HepG2 (cell line): ENCODE measurements around the gene DLAT. TPM values are rescaled to one million over a fixed set of nuclear protein-coding genes. Genes with fewer than 3 reads are reported as not detected.

Experiments
- ATAC-seq: fragments of 200-7000 bp; cut with Tn5 transposase; 3 replicates; pipeline ENCODE4 v1.9.1; 2020; ENCODE audit warnings: mild to moderate bottlenecking, moderate library complexity
- BruUV-seq: library from RNA; stranded (reverse); fragments of 400-500 nt; replicated peaks from 2 replicates; lab custom pipeline; 2021; lab: Mats Ljungman, UMichigan
- CTCF ChIA-PET: fragments of 300-600 bp; formaldehyde crosslinking; extraction: SDS; loops from one replicate; lab custom pipeline; 2021; ENCODE audit warnings: low total read pairs, inconsistent platforms, low intra/inter-chr PET ratio; lab: Yijun Ruan, JAX
- POLR2A ChIA-PET: fragments of 350-600 bp; sonication (Branson Sonifier 250); formaldehyde crosslinking; loops from one replicate; lab custom pipeline; 2020; ENCODE audit warnings: antibody characterized with exemption, inconsistent platforms; lab: Yijun Ruan, JAX
- DNase-seq: peaks from one replicate; pipeline ENCODE4 v3.0.0-alpha.2; 2015; ENCODE audit warnings: low spot score
- FAIRE-seq: peaks from 3 replicates; lab custom pipeline; 2011; peaks lifted over from hg19 to GRCh38; lab: Jason Lieb, UNC
- H2AFZ ChIP-seq: one replicate; pipeline ENCODE4 v1.6.1; 2011; ENCODE audit warnings: low read length, inconsistent platforms
- H3K27ac ChIP-seq: fragments of 300-600 bp; 3 replicates; pipeline ENCODE4 v1.8.0; 2011; ENCODE audit warnings: mixed run types, mild to moderate bottlenecking, mixed read lengths, low read length, inconsistent platforms; ENCODE audit not compliant: insufficient read depth; ENCODE audit errors: extremely low read length
- H3K27me3 ChIP-seq, 2 experiments: fragments of 200-600 bp in 1 of 2; 2 replicates in 1 of 2; 3 replicates in 1 of 2; pipeline versions ENCODE4 v1.6.0 to v1.8.0; 2011; ENCODE audit warnings: low read length in 2 of 2, mild to moderate bottlenecking in 2 of 2, moderate library complexity in 2 of 2, inconsistent platforms in 1 of 2; ENCODE audit not compliant: insufficient read depth in 2 of 2, control insufficient read depth in 1 of 2
- H3K36me3 ChIP-seq, 2 experiments: fragments of 200-600 bp in 1 of 2; replicated peaks in 1 of 2; 2 replicates in 1 of 2; 3 replicates in 1 of 2; pipeline versions ENCODE4 v1.5.1 to v1.8.0; 2011; ENCODE audit warnings: low read length in 2 of 2, inconsistent platforms in 1 of 2; ENCODE audit not compliant: insufficient read depth in 2 of 2, control insufficient read depth in 1 of 2
- H3K4me1 ChIP-seq: 2 replicates; pipeline ENCODE4 v1.5.1; 2012; ENCODE audit warnings: low read length, inconsistent platforms; ENCODE audit not compliant: insufficient read depth
- H3K4me2 ChIP-seq: 2 replicates; pipeline ENCODE4 v1.6.0; 2011; ENCODE audit warnings: low read depth, low read length, inconsistent platforms
- H3K4me3 ChIP-seq, 3 experiments: fragments of 200-600 bp in 1 of 3; sonication (generic), shearing (Covaris generic) in 1 of 3; replicated peaks in 1 of 3; 2 replicates each; pipeline ENCODE4 v1.5.1; 2011 to 2016; ENCODE audit warnings: low read length in 3 of 3, inconsistent platforms in 2 of 3, low read depth in 2 of 3, mild to moderate bottlenecking in 2 of 3, control low read depth in 1 of 3, mixed read lengths in 1 of 3; ENCODE audit not compliant: insufficient read depth in 1 of 3
- H3K79me2 ChIP-seq: one replicate; pipeline ENCODE4 v1.6.1; 2011; ENCODE audit warnings: low read length, inconsistent platforms; ENCODE audit not compliant: insufficient read depth
- H3K9ac ChIP-seq: 2 replicates; pipeline ENCODE4 v1.6.0; 2011; ENCODE audit warnings: mild to moderate bottlenecking, low read depth, low read length, inconsistent platforms; ENCODE audit not compliant: insufficient read depth
- H3K9me3 ChIP-seq: 2 replicates; pipeline ENCODE4 v1.5.1; 2012; ENCODE audit warnings: mild to moderate bottlenecking, low read length
- H4K20me1 ChIP-seq: 2 replicates; pipeline ENCODE4 v1.6.0; 2011; ENCODE audit warnings: inconsistent platforms, mild to moderate bottlenecking, low read length, moderate library complexity; ENCODE audit not compliant: insufficient read depth
- CBFB ChIP-seq: sonication (generic); formaldehyde crosslinking; IDR thresholded peaks from 2 replicates; pipeline ENCODE4 v1.4.0; 2020; ENCODE audit warnings: missing genetic modification reagents
- HMGXB4 ChIP-seq, 2 experiments: sonication (generic) in 1 of 2; formaldehyde crosslinking in 1 of 2; IDR thresholded peaks; 2 replicates each; pipeline versions ENCODE4 v1.4.0 to v1.6.1; 2018 to 2020; ENCODE audit warnings: missing genetic modification reagents in 2 of 2, borderline replicate concordance in 1 of 2, low read depth in 1 of 2, mild to moderate bottlenecking in 1 of 2, missing biosample characterization in 1 of 2
- KDM1A ChIP-seq: IDR thresholded peaks from 2 replicates; pipeline ENCODE4 v1.6.1; 2016; ENCODE audit warnings: missing compliant biosample characterization
- PBX3 ChIP-seq: sonication (generic); formaldehyde crosslinking; IDR thresholded peaks from 2 replicates; pipeline ENCODE4 v1.8.1; 2023; ENCODE audit warnings: missing genetic modification reagents, inconsistent platforms, borderline replicate concordance
- ZNF101 ChIP-seq: sonication (generic); formaldehyde crosslinking; IDR thresholded peaks from 2 replicates; pipeline ENCODE4 v1.4.0; 2020; ENCODE audit warnings: mild to moderate bottlenecking, low read depth, missing genetic modification reagents, borderline replicate concordance
- ZNF629 ChIP-seq: sonication (generic); formaldehyde crosslinking; conservative IDR thresholded peaks from 2 replicates; pipeline ENCODE4 v1.5.0; 2020; ENCODE audit warnings: missing genetic modification reagents
- ZNF672 ChIP-seq: sonication (generic); formaldehyde crosslinking; IDR thresholded peaks from 2 replicates; pipeline ENCODE4 v1.8.1; 2022; ENCODE audit warnings: missing genetic modification reagents
- in situ Hi-C: cut with HindIII; loops from 2 replicates; pipeline ENCODE4 v1.10.0; 2017; ENCODE audit warnings: low pct_unique_long_range_greater_than_20kb; ENCODE audit not compliant: extremely low pct_ligation_motif_present
- intact Hi-C: fragments of 100-400 bp; cut with micrococcal nuclease; formaldehyde crosslinking; loops from one replicate; pipeline ENCODE4 v1.10.0; 2022; ENCODE audit not compliant: unreplicated experiment
- polyA plus RNA-seq, 8 experiments: library from polyadenylated mRNA; depleted of rRNA in 3 of 8; stranded (reverse) in 7 of 8; unstranded in 1 of 8; fragments of >200 nt; fragmentation: Illumina TruSeq in 4 of 8; extraction: Trizol in 4 of 8; gene quantifications; 2 replicates each; pipeline versions ENCODE4 v1.2.1 to v1.2.3, GENCODE V29; 2011 to 2016; ENCODE audit warnings: low read depth in 4 of 8, missing spikeins in 1 of 8, mixed read lengths in 1 of 8; ENCODE audit not compliant: insufficient read depth in 1 of 8
- total RNA-seq, 5 experiments: library from RNA; depleted of rRNA; stranded (reverse); fragments of >200 nt; fragmentation: Illumina TruSeq; extraction: Trizol; gene quantifications; 2 replicates each; pipeline ENCODE4 v1.2.3, GENCODE V29; 2016; ENCODE audit warnings: low read depth in 1 of 5

The DLAT gene
- total and polyA plus RNA-seq, 2 of the 13 experiments (the other 11 are each of a cell fraction or from before 2014, with no cell fraction given) = 26.4 to 62.2 TPM

GRCh38 chr11:112037527-112037926 is 12.3 kb downstream of the DLAT start:
- Histone ChIP-seq H3K79me2 (no peaks in the 10 kb centered on the region), H4K20me1 (no peaks in the 10 kb centered on the region), H3K27me3 (no peaks in the 10 kb centered on the region), H3K4me3 (no peak overlapping the region), H3K36me3 (peaks cover 8 to 58% of the 10 kb centered on the region in 2 experiments; a peak in 4 of 5 replicates), H3K4me2 (no peak overlapping the region), H3K27ac (no peak overlapping the region), H3K9ac (no peak overlapping the region), H2AFZ (no peak overlapping the region), H3K9me3 (no peaks in the 10 kb centered on the region), H3K4me1 (no peaks in the 10 kb centered on the region)
- TF ChIP-seq KDM1A (CRISPR knock-in tag) (no peak), ZNF101 (no peak), ZNF672 (no peak), CBFB (CRISPR knock-in tag) (no peak), PBX3 (CRISPR knock-in tag) (no peak), HMGXB4 (CRISPR knock-in tag; IDR thresholded peaks at IDR 0.05; ENCODE audit: borderline replicate concordance in 1 of 2, low read depth in 1 of 2) (no peak), ZNF629 (CRISPR knock-in tag) (no peak)
- intact Hi-C loops = no loop called here
- DNase-seq (no peak), FAIRE-seq (no peak), ATAC-seq (no peak)
- POLR2A ChIA-PET = interaction anchor here (2.2 kb wide), 1 partner anchor 32 kb away, joined by 6 read pairs; no protein-coding TSS in a partner anchor
- CTCF ChIA-PET = no interaction called here
- in situ Hi-C loops = no loop called here
- BruUV-seq = no TSS peak
